Measurements from ENCODE around the gene CACNA2D4.

DNA sequence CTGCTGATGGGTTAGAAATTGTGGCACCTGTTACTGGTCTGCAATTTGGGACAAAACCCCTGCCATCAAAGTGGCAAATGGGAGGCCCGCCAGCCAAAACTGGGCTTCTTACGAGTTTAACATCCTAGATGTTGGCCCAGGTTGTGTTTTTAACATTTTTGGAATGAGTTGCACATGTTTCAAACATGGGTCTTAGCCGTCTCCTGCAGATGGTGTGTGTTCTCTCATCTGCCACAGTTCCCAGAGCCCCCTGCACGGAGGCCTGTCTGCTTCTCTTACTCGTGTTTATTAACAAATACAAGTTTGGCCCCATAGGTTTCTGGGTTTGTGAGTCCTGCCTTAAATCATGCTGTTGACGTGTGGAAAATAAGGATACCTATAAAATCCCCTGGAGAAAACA is 46.5 kb downstream of the CACNA2D4 start:
- TF ChIP-seq, protein P1, sequence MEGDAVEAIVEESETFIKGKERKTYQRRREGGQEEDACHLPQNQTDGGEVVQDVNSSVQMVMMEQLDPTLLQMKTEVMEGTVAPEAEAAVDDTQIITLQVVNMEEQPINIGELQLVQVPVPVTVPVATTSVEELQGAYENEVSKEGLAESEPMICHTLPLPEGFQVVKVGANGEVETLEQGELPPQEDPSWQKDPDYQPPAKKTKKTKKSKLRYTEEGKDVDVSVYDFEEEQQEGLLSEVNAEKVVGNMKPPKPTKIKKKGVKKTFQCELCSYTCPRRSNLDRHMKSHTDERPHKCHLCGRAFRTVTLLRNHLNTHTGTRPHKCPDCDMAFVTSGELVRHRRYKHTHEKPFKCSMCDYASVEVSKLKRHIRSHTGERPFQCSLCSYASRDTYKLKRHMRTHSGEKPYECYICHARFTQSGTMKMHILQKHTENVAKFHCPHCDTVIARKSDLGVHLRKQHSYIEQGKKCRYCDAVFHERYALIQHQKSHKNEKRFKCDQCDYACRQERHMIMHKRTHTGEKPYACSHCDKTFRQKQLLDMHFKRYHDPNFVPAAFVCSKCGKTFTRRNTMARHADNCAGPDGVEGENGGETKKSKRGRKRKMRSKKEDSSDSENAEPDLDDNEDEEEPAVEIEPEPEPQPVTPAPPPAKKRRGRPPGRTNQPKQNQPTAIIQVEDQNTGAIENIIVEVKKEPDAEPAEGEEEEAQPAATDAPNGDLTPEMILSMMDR (IDR thresholded peaks at IDR 0.05), result no peak
- no peak for TF ChIP-seq POLR2A (IDR thresholded peaks at IDR 0.05)

Measured in adrenal gland (tissue), 5 donors.